ENCODE results near the gene KIAA1217.

Gene KIAA1217

GRCh38 chr10:24551161-24551560, 342.2 kb downstream of the KIAA1217 start:
- TF ChIP-seq FOXP2 (optimal IDR thresholded peaks at IDR 0.05; ENCODE audit: borderline replicate concordance, extremely low read depth, extremely low read length, insufficient read depth): no peak
- no peak for TF ChIP-seq SIN3A (IDR thresholded peaks at IDR 0.05; ENCODE audit: borderline replicate concordance, insufficient read depth, low read length)
- TF ChIP-seq POLR2AphosphoS5 (IDR thresholded peaks at IDR 0.05; ENCODE audit: low read depth, low read length): no peak
- no peak for TF ChIP-seq REST (IDR thresholded peaks at IDR 0.05; ENCODE audit: insufficient read depth in 1 of 2, low read depth in 2 of 2, low read length in 2 of 2)
- no peak for TF ChIP-seq TAF1 (IDR thresholded peaks at IDR 0.05; ENCODE audit: borderline replicate concordance, insufficient read depth, low read length)

- no peak for TF ChIP-seq SIN3A (IDR thresholded peaks at IDR 0.05; ENCODE audit: borderline replicate concordance, insufficient read depth, low read length)
- no peak for TF ChIP-seq REST (IDR thresholded peaks at IDR 0.05; ENCODE audit: insufficient read depth in 1 of 2, low read depth in 2 of 2, low read length in 2 of 2)
- TF ChIP-seq POLR2AphosphoS5 (IDR thresholded peaks at IDR 0.05; ENCODE audit: low read depth, low read length): no peak
- TF ChIP-seq TAF1 (IDR thresholded peaks at IDR 0.05; ENCODE audit: borderline replicate concordance, insufficient read depth, low read length): no peak
These were observed 343.5 kb downstream of the KIAA1217 start for GRCh38 chr10:24552346-24553016.

GRCh38 chr10:24553051-24553612, 344.2 kb downstream of the KIAA1217 start:
- TF ChIP-seq REST (IDR thresholded peaks at IDR 0.05; ENCODE audit: insufficient read depth in 1 of 2, low read depth in 2 of 2, low read length in 2 of 2): no peak
- TF ChIP-seq SIN3A (IDR thresholded peaks at IDR 0.05; ENCODE audit: borderline replicate concordance, insufficient read depth, low read length): no peak
- TF ChIP-seq FOXP2 (optimal IDR thresholded peaks at IDR 0.05; ENCODE audit: borderline replicate concordance, extremely low read depth, extremely low read length, insufficient read depth): no peak
- no peak for TF ChIP-seq TAF1 (IDR thresholded peaks at IDR 0.05; ENCODE audit: borderline replicate concordance, insufficient read depth, low read length)
- no peak for TF ChIP-seq POLR2AphosphoS5 (IDR thresholded peaks at IDR 0.05; ENCODE audit: low read depth, low read length)

- TF ChIP-seq POLR2AphosphoS5 (IDR thresholded peaks at IDR 0.05; ENCODE audit: low read depth, low read length) (no peak), FOXP2 (optimal IDR thresholded peaks at IDR 0.05; ENCODE audit: borderline replicate concordance, extremely low read depth, extremely low read length, insufficient read depth) (no peak), SIN3A (IDR thresholded peaks at IDR 0.05; ENCODE audit: borderline replicate concordance, insufficient read depth, low read length) (no peak), TAF1 (IDR thresholded peaks at IDR 0.05; ENCODE audit: borderline replicate concordance, insufficient read depth, low read length) (no peak), REST (IDR thresholded peaks at IDR 0.05; ENCODE audit: insufficient read depth in 1 of 2, low read depth in 2 of 2, low read length in 2 of 2) (no peak)
These were observed 345.1 kb downstream of the KIAA1217 start for GRCh38 chr10:24554036-24554435.

All from PFSK-1 (cell line).